GM12878 (cell line): ENCODE results near the gene FHL3. TPM values are rescaled to one million over a fixed set of nuclear protein-coding genes. Genes with fewer than 3 reads are reported as not detected.
A peak's percentile ranks its signal among the peaks of the same experiment; 100 is the strongest.

Experiments
- BCLAF1 ChIP-seq: fragments of 450-650 bp; IDR thresholded peaks from 2 replicates; pipeline ENCODE4 v1.6.1; 2017; ENCODE audit warnings: antibody characterized with exemption, mild to moderate bottlenecking, moderate library complexity
- BRCA1 ChIP-seq: IDR thresholded peaks from 2 replicates; pipeline ENCODE4 v1.6.1; 2011; ENCODE audit warnings: low read depth, low read length, improper control_type of control experiment
- CBX5 ChIP-seq: sonication (generic); IDR thresholded peaks from 2 replicates; pipeline ENCODE4 v1.6.1; 2016; ENCODE audit warnings: low read depth, moderate library complexity, mild to moderate bottlenecking, inconsistent platforms
- CEBPB ChIP-seq, 2 experiments: fragments of 150-350 bp in 1 of 2; IDR thresholded peaks; 2 replicates each; pipeline ENCODE4 v1.6.1; 2012 to 2014; ENCODE audit warnings: low read depth in 2 of 2, low read length in 2 of 2, borderline replicate concordance in 1 of 2, inconsistent platforms in 1 of 2
- CHD1 ChIP-seq: IDR thresholded peaks from 2 replicates; pipeline ENCODE4 v1.6.1; 2012; ENCODE audit warnings: low read depth, low read length, improper control_type of control experiment
- EGR1 ChIP-seq, 2 experiments: IDR thresholded peaks; 1 replicate in 1 of 2; 2 replicates in 1 of 2; pipeline ENCODE4 v1.6.1; 2011 to 2012; ENCODE audit warnings: low read depth in 2 of 2, low read length in 2 of 2, borderline replicate concordance in 1 of 2, mild to moderate bottlenecking in 1 of 2, moderate library complexity in 1 of 2
- ESRRA ChIP-seq: IDR thresholded peaks from 2 replicates; pipeline ENCODE4 v1.6.1; 2012; ENCODE audit warnings: mild to moderate bottlenecking, low read length, improper control_type of control experiment
- EZH2 ChIP-seq: IDR thresholded peaks from 2 replicates; pipeline ENCODE4 v1.6.1; 2012; ENCODE audit warnings: low read depth, mild to moderate bottlenecking, control low read depth, inconsistent platforms, low read length, borderline replicate concordance; ENCODE audit not compliant: control insufficient read depth
- GABPA ChIP-seq: IDR thresholded peaks from 2 replicates; pipeline ENCODE4 v1.6.1; 2014; ENCODE audit warnings: antibody characterized with exemption, low read depth, mild to moderate bottlenecking, inconsistent platforms
- MTA2 ChIP-seq: fragments of 450-650 bp; IDR thresholded peaks from 2 replicates; pipeline ENCODE4 v1.6.1; 2016; ENCODE audit warnings: low read depth, mild to moderate bottlenecking, moderate library complexity
- MYC ChIP-seq: IDR thresholded peaks from 2 replicates; pipeline ENCODE4 v1.6.1; 2011; ENCODE audit warnings: mild to moderate bottlenecking, low read length, moderate library complexity, inconsistent platforms; ENCODE audit not compliant: insufficient read depth, insufficient replicate concordance, insufficient read length, severe bottlenecking
- NFXL1 ChIP-seq: fragments of 450-650 bp; IDR thresholded peaks from 2 replicates; pipeline ENCODE4 v1.6.1; 2017; ENCODE audit warnings: antibody characterized with exemption, mild to moderate bottlenecking, borderline replicate concordance
- PAX5 ChIP-seq: IDR thresholded peaks from 2 replicates; pipeline ENCODE4 v1.6.1; 2011; ENCODE audit warnings: low read depth, low read length, borderline replicate concordance
- POLR2AphosphoS2 ChIP-seq: IDR thresholded peaks from 2 replicates; pipeline ENCODE4 v1.6.1; 2011; ENCODE audit warnings: low read depth, mild to moderate bottlenecking, low read length, improper control_type of control experiment, moderate library complexity
- RCOR1 ChIP-seq: conservative IDR thresholded peaks from 2 replicates; pipeline ENCODE4 v1.6.1; 2012; ENCODE audit warnings: low read depth, low read length, improper control_type of control experiment
- SIX5 ChIP-seq: IDR thresholded peaks from 2 replicates; pipeline ENCODE4 v1.6.1; 2011; ENCODE audit warnings: mild to moderate bottlenecking, low read depth, low read length, moderate library complexity; ENCODE audit not compliant: severe bottlenecking
- SP1 ChIP-seq: IDR thresholded peaks from one replicate; pipeline ENCODE4 v1.6.1; 2011; ENCODE audit warnings: low read depth, low read length
- SREBF1 ChIP-seq: IDR thresholded peaks from 2 replicates; pipeline ENCODE4 v1.6.1; 2012; ENCODE audit warnings: mild to moderate bottlenecking, low read length
- STAT1 ChIP-seq: fragments of 450-650 bp; conservative IDR thresholded peaks from 2 replicates; pipeline ENCODE4 v1.6.1; 2014; ENCODE audit warnings: antibody characterized with exemption, mild to moderate bottlenecking
- TAF1 ChIP-seq: IDR thresholded peaks from 2 replicates; pipeline ENCODE4 v1.6.1; 2011; ENCODE audit warnings: mild to moderate bottlenecking, low read depth, low read length, borderline replicate concordance
- TCF7 ChIP-seq: IDR thresholded peaks from 2 replicates; pipeline ENCODE4 v1.6.1; 2014; ENCODE audit warnings: antibody characterized with exemption, borderline replicate concordance
- USF1 ChIP-seq: IDR thresholded peaks from 2 replicates; pipeline ENCODE4 v1.6.1; 2011; ENCODE audit warnings: borderline replicate concordance, low read depth, mild to moderate bottlenecking, moderate library complexity, mixed read lengths, low read length; ENCODE audit not compliant: insufficient read depth; ENCODE audit errors: extremely low read length
- WRNIP1 ChIP-seq: IDR thresholded peaks from 2 replicates; pipeline ENCODE4 v1.6.1; 2011; ENCODE audit warnings: low read depth, low read length, improper control_type of control experiment, borderline replicate concordance
- ZZZ3 ChIP-seq: IDR thresholded peaks from 2 replicates; pipeline ENCODE4 v1.6.1; 2011; ENCODE audit warnings: low read depth; ENCODE audit not compliant: control insufficient read depth, insufficient read length
- polyA plus RNA-seq, 11 experiments: library from polyadenylated mRNA; depleted of rRNA in 4 of 11; unstranded in 6 of 11; stranded (reverse) in 5 of 11; fragments of >200 nt; fragmentation: Nextera tagmentation in 4 of 11; fragmentation: Illumina TruSeq in 1 of 11; extraction: Ambion mirVana in 4 of 11; extraction: Trizol in 1 of 11; gene quantifications; 1 replicate in 1 of 11; 2 replicates in 10 of 11; pipeline versions ENCODE4 v1.2.1 to v1.2.3, GENCODE V29; 2011 to 2016; ENCODE audit warnings: inconsistent platforms in 2 of 11, missing spikeins in 2 of 11, low read depth in 1 of 11
- total RNA-seq, 4 experiments: library from RNA; depleted of rRNA in 3 of 4; stranded (reverse); fragments of >200 nt in 3 of 4; fragmentation: Illumina TruSeq in 1 of 4; extraction: Trizol in 1 of 4; gene quantifications; 2 replicates each; pipeline versions ENCODE4 v1.2.1 to v1.2.3, GENCODE V29; 2013 to 2021
- TF ChIP-seq, protein P1 (sequence below): IDR thresholded peaks from 2 replicates; pipeline ENCODE4 v1.6.1; 2011; ENCODE audit warnings: mild to moderate bottlenecking, low read depth, low read length, moderate library complexity; ENCODE audit not compliant: insufficient replicate concordance
- TF ChIP-seq, protein P2 (sequence below): fragments of 450-650 bp; IDR thresholded peaks from 2 replicates; pipeline ENCODE4 v1.6.1; 2016; ENCODE audit warnings: mild to moderate bottlenecking

The FHL3 gene
- total and polyA plus RNA-seq, 10 of the 15 experiments (the other 5 are each of a cell fraction or from before 2014, with no cell fraction given) = 0.26 to 13.9 (median 7.9) TPM

- TF ChIP-seq BCLAF1 (no peak), CBX5 (no peak), MYC (no peak), MTA2 (peak; percentile 56), EZH2 (no peak), SP1 (no peak), EGR1 (IDR thresholded peaks at IDR 0.05; ENCODE audit: borderline replicate concordance in 1 of 2, low read depth in 2 of 2, low read length in 2 of 2) (no peak), TCF7 (no peak), SIX5 (no peak), PAX5 (no peak), WRNIP1 (no peak), STAT1 (no peak), TAF1 (no peak), USF1 (no peak), BRCA1 (no peak), ESRRA (no peak), POLR2AphosphoS2 (no peak), SREBF1 (no peak), ZZZ3 (no peak), RCOR1 (no peak), NFXL1 (no peak), GABPA (no peak), CEBPB (IDR thresholded peaks at IDR 0.05; ENCODE audit: borderline replicate concordance in 1 of 2, low read depth in 2 of 2, low read length in 2 of 2) (no peak), CHD1 (no peak)
- TF ChIP-seq, protein P1, sequence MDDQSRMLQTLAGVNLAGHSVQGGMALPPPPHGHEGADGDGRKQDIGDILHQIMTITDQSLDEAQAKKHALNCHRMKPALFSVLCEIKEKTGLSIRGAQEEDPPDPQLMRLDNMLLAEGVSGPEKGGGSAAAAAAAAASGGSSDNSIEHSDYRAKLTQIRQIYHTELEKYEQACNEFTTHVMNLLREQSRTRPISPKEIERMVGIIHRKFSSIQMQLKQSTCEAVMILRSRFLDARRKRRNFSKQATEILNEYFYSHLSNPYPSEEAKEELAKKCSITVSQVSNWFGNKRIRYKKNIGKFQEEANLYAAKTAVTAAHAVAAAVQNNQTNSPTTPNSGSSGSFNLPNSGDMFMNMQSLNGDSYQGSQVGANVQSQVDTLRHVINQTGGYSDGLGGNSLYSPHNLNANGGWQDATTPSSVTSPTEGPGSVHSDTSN = no peak
- TF ChIP-seq, protein P2, sequence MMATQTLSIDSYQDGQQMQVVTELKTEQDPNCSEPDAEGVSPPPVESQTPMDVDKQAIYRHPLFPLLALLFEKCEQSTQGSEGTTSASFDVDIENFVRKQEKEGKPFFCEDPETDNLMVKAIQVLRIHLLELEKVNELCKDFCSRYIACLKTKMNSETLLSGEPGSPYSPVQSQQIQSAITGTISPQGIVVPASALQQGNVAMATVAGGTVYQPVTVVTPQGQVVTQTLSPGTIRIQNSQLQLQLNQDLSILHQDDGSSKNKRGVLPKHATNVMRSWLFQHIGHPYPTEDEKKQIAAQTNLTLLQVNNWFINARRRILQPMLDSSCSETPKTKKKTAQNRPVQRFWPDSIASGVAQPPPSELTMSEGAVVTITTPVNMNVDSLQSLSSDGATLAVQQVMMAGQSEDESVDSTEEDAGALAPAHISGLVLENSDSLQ = no peak
Observed at GRCh38 chr1:38052750-38053415, 47.6 kb upstream of the FHL3 start (continued).
